Measurements from ENCODE around the gene DOK4.
"Not testable (repeated sequence)": the region's sequence is repeated elsewhere in the genome, so short reads cannot be mapped to it uniquely, and the experiment has no call there.

The DOK4 gene

DNA sequence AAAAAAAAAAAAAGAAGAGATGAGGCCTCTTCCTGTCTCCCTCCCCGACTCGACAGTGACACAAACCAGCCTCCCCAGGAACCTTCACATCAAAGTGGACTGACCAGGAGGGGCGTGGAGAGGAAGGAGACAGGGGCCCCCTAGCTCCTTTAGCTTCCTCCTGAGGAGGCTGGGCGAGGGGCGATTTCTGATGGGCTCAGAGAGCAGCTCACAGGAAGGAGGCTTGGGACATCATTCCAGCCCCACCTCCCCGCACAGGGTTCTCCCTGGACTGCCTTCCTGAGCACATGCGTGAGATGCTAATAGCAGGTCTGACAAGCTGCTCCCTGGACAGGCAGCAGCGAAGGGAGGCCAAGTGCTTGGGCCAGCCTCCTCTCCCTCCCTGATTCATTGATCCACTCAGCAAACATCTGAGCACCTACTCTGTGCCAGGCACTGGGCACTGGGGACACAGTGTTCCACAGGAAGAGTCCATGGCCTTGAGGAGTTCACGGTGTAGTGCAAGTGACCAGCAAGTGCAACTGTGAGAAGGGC, 14.4 kb upstream of the DOK4 start:
- DNase-seq, result peak; percentile 21

DNA sequence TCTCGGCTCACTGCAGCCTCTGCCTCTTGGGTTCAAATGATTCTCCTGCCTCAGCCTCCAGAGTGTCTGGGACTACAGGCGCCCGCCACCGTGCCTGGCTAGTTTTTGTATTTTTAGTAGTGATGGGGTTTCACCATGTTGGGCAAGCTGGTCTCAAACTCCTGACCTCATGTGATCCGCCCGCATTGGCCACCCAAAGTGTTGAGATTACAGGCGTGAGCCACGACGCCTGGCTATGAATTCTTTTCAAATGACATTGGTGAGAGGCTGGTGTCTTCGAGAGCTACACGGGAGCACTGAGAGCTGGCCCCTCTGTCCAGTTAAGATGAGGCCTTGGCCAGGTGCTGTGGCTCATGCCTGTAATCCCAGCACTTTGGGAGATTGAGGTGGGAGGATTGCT, 13.6 kb upstream of the DOK4 start:
- not testable (repeated sequence) for DNase-seq

DNA sequence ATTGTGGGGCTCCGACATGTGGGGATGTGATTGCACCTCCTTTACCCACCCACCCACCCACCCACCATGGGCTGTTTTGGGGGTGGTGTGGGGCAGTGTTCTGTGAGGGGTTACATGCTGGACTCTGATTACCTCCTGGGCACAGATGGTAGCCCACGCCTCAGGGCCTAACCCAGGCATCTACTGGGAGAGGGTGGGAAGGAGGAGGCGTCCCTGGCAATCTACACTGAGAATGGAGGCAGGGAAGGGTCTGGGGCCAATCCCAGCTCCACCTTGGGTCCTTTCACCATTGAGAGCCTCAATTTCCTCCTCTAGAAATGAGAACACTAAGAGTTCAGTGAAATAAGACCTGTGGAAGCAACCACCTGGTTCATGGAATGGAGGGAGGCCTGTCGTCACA, 11.7 kb upstream of the DOK4 start:
- DNase-seq, result no peak

DNA sequence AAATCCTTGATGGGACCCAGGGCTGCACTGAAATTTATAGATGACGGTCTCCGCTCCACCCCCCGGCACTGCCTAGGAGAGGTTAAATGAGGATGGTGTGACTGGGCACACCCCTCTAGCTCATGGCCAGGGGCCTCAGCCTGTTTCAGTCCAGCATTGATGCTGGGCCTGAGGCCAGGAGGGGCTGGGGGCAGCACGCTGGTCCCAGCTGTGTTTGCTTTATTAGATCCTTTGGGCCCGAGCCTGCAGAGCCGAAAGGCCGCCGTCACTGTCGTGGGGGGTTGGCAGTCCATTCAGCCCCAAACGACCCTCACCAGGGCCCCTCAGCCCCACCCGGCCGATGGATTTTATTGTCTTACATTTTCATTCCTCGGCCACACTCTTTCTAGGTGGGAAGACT, 10.8 kb upstream of the DOK4 start:
- no peak for DNase-seq

DNA sequence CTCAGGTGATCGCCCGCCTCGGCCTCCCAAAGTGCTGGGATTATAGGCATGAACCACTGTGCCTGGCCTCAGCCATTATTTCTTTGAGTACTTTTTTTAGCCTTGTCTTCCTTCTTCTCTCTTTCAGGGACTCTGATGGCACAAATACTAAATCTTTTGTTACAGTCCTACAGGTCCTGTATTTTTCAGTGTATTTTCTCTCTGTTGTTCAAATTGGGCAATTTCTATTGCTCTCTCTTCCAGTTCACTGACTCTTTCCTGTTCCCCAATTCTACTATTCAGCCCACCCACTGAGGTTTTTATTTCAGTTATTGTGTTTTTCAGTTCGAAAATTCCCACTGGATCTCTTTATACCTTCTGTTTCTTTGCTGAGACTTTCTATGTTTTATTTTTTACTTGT, 7.5 kb upstream of the DOK4 start:
- DNase-seq, result no peak

DNA sequence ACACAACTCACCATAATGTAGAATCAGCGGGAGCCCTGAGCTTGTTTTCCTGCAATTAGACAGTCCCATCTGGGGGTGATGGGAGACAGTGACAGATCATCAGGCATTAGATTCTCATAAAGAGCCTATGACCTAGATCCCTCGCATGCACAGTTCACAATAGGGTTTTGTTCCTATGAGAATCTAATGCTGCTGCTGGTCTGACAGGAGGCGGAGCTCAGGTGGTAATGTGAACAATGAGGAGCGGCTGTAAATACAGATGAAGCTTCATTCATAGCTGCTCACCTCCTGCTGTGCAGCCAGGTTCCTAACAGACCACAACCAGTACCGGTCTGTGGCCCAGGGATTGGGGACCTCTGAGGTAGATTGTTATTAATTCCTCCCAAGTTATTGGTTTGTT, 2.9 kb upstream of the DOK4 start:
- DNase-seq, result no peak

DNA sequence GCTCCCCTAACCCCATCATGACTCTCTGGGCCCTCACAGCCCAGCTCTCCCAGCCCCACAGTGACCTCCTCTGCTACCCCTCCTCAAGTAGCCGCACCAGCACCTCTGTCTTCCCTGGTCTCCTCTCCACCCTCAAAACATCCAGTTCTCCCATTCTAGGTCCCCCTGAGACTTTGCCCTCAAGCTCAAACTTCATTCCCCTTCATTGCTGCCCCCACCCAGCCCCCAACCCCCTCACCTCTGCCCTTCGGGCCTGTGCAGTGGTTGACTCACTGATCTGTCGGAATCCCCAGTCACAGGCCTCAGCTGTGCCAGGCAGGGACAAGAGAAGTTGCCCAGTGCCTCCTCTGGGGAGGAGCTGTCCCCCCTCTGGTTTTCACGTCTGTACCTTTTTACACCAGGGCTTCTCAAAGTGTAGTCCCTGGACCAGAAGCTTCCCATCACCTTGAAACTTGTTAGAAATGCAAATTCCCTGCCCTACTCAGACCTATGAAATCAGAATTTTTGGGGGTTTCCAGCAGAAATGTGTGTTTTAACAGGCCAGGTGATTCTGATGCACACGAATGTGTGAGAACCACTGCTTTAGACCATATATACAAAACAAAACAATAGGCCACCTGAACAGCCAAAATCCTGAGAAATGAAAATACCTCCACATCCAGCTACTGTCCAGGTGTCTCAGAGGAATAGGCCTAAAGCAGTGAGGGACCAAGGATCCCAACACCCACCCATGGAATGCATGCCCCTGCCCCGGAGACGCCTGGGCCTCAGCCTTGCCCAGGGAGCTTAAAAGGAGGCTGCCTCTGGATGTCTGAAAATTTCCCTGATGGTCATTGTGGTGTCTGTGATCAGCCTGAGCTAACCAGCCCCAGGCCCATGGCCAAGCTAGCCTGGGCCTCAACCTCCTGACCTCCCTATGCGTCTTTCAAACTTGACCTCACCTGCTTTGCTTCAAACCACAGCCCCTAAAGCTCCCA, 853 bp upstream of the DOK4 start:
- DNase-seq, result no peak

DNA sequence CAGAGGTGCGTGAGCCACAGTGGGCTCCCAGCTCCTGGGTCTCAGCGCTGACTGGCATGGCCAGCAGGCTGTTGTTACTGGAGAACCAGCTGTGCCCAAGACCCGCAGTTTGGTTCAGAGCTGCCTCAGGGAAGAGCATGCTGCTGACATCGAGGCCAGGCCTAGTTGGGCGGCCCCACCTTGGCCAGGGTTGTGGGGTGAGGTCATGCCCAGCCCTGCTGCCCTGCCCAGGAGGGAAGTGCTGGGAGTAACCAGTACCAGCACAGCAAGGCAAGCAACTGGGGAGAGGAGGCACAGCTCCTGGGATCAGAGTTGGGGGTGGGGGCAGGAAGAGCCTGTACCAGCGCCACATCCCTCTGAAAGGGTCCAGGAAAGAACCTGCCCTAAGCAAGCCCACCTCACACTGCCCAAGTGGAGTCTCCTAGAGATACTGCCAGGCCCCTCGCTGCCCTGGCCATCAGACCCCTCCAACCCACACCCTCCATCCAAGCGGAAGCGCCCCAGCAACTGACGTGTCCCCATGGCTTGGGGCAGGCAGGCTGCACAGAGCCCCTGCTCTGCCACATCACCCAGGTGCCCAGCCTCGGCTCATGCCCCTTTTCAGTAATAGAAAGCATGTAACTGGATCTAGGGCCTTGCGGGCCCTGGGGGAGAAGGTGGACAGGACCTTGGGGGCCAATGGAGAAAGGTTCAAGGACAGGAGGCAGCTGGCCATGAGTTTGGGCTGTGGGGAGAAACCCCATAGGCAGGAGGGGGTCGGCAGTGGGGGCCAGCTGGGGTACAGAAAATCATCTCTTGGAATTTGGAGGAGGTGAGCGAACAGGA, 990 bp downstream of the DOK4 start:
- no peak for DNase-seq

DNA sequence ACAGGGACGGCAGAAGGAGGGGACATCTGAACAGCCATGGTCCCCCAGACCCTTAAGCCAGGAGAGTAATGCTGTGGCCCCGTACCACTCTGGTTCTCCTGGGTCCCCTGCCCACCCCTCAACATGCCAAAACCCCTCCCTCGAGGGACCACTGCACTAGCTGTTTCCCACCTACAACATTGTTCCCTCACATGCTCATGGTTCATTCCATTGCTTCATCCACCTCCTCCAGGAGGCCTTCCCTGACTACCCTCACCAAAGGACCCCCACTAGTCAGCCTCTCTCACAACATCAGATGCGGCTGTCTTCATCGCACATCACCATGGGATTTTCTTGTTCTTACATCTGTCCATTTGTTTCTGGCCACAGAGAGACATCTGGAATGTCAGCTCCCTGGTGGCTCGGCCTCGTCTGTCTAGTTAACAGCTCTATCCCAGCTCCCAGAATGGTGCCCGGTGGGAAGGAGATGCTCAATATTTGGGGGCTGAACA, 1.7 kb downstream of the DOK4 start:
- DNase-seq, result no peak

DNA sequence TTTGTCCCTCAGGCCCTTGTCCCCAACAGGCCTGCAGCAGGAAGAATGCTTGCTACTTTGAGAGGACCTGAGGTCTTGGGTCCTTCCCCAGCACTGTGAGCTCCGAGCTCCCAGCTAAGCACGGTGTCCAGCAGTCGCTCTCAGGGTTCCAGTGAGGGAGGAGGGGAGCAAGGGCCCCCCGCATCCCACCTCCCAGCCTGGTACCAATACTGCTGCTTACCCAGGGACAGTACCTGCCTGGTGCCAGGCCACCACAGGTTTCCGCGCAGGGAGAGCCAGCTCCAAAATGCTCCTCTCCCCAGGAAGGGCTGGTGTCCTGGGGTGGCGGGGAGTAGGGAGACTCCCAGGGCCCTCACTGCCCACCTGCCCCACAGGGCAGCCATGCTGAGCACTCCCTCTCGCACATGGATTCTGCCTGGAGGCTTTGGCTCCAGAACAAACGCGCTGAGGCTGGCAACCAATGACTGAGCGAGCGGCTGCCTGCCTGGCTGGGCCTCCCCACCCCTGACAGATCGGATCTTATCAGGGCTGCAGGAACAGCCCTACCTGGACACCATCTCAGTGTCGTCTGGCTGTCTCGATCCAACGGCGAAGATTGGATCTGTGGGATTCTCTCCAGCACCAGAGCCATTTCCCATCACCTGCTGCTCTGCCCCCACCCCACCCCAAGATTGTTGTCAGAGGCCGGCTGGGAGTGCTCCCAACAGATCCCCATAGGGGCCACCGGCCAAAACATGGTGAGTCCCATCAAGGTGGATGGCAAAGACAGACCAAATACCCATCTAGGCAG, 2.4 kb downstream of the DOK4 start:
- DNase-seq, result no peak

DNA sequence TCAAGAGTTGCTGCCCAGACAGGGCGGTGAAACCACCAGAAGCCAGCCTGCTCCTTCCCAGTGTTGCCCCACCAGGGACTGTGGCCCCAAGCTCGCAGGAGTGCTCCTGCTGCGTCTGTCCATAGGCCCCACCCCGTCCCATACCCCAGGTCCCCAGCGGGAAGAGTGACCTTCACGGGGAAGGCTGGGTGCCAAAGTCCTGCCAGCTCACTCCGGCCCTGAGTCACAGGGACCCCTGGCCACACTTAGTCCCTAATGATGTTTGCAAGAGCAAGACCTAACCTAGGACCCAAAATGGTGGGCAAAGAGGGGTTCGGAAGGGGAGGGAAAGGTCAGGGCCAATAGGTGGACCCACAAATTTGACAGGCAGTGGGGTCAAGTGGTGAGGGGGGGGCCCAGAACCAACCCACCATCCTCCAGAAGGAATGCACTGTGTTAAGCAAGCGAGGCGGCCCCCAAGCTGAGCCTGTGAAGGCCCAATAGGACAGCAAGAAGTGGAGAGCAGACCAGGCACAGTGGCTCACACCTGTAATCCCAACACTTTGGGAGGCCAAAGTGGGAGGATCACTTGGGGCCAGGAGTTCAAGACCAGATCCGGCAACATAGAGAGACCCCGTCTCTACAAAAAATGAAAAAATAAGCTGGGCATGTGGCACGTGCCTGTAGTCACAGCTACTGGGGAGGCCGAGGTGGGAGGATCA, 3.3 kb downstream of the DOK4 start:
- DNase-seq, result no peak

DNA sequence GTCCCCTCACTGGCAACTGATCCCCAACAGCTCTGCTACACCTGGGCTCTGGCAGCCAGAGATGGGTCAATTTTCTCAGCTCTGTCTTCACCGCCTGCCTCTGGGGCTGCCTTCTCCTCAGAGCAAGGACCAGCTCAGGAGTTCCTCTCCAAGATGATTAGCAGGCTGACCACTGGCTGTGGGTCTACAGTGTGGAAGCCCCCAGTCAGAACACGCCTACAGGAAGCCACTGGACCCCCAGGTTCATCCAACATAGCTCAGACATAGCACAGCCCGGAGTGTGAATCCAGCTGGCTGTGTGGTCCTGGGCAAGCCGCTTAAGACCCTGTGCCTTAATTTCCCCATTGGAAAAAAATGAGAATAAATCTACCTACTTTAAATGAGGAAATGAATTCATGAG, 4.9 kb downstream of the DOK4 start:
- no peak for DNase-seq

DNA sequence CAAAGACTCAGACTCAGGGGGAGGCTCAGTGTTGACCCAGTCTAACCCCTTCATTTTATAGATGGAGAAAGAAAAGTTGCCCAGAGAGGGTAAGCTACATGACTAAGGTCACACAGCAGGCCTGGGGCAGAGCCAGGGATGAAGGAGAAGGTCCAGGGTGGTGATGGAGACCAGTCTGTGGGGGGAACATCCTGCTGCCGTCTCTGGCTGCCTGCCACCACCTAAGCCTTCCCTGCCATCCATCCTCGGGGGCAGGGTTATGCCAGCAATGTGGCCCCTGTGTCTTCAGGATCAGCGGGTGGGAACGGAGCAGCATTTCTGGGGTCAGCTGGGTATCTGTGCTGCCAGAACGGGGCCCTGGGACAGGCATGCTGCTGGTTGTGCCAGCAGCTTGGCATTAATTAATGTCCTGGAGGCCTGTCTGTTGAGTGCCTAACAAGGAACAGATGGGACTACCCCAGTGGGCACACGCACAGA, 5.5 kb downstream of the DOK4 start:
- DNase-seq, result no peak

DNA sequence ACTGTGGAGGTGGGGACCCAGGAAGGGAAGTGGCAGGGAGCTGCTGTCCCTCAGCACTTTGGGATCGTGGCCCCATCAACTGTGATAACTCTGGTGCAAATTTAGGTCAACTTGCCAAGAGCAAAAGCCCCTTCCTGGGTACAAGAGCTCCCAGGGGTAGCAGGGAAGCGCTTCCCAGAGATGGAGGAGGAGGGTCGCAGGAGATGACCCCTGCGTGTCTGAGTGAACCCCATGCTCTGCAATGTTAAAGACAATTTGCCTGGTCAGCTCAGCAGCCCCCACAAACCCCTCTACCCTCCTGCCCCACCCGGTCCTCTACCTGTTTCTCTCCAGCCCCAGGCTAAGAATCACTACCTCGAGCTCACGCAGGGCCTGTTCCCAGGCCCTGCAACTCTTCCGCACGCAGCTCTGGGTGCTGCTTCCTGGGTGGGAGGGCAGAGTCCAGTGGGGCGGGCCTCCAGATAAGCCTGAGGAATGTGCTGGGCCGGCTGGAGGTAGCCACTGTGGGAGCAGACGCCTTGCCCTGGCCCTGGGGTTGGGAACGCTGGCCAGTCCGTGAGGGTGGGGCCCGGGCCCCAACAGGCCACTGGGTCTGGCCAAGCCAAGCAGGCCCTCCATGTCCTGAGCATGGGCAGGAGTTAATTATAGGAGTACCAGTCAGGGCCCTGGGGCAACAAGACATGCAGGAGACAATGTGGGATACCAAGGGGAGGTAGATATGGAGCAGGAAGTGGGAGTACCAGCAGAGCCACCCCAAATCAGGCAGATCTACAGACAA, 6.1 kb downstream of the DOK4 start:
- DNase-seq, result no peak

DNA sequence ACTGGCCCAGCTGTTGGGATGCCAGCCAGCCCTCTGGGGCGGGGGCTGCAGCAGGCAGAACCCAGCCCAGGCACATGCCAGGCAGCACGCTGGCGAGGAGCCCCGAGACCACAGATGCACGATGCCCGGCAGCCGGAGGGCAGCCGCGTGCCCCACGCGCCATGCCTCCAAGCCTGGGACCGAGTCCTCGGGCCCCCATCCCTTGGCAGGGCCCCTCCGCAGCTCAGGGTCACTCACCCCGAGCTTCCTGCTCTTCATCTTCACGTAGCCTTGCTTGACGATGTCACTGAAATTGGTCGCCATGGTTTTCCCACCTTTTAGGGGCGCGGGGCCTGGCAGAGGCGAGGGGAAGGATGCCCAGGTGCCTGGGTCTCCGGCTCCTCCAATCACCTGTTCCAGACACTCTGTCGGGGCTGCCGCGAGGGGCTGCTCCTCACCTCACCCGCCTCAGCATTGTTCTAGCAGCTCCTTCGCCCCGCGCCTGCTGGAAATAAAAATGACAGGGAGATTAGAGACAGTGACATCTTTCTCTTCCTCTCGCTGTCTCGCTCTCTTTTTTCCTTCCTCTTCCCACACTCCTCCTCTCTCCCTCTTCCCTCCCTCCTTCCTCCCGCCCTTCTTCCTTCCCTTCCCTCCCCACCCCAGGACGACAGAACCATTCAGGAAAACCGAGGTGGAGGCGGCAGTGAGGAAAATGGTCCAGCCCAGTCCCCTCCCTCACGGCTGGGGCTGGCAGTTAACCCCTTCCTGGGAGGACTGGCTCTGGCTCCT, 6.9 kb downstream of the DOK4 start:
- no peak for DNase-seq

DNA sequence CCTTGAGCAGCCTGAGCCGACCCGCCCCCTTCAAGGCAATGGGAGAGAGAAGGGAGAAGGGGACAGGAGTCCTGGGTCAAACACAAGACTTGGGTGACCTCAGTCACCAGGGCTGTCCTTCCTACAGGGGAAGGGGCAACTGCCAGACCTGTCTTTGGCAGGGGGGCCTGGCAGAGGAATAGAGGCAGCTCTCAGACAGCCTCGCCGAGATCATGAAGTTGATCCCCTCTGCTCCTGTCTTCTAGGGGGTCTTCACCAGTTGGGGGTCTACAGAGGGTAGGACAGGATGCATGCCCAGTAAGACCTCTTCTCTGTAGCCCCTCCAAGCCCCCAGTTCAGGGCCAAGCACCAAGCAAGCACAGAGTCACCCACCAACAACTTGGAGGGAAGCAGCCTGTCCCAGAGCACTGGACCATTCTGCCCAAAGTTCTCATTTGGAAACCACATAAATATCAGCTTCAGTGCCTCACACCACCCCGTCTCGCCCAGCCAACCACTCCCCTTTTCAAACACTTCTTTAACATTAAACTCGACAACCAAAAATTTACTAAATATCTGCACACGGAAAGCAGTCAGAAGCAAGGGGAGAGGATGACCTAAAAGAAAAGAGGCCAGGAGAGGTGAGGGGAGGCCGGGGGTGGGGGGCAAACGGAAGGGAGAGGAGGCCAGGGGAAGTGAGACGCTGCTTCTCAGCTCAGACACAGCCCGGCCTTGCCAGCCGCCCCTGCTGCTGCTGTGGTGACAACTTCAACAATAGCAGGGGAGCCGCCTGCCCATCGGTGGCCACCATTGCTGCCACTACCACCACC, 7.7 kb downstream of the DOK4 start:
- no peak for DNase-seq

DNA sequence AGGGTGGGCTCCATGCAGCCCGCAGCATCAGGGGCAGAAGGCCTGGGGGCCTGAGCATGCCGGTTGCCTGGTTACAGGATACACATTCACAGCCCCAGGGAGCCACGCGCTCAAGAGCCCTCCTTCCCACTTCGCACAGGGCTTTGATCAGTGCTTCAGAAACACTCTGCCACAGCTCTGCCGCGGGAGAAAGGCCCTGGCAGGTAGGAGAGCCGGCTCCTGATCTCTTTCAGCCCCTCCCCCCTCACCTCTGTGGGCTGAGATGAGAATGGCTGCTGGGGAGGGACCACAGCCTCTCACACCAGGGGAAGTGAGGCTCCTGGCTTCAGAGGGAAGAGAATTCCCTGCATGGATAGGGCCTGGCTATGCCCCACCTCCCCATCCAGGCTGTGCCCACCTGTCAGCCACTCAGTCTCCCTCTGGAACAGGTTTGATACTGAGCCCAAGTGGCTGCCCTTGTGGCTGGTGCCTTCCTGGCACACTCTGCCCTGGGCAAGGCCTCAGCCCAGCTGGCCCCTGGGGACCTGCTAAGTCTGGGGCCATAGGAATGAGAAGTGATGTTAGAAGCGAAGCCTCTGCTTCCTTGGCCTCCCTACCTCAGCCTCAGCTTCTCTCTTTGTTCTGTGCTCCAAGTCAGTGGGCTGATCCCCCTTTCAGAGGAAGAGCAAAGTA, 8.6 kb downstream of the DOK4 start:
- no peak for DNase-seq

DNA sequence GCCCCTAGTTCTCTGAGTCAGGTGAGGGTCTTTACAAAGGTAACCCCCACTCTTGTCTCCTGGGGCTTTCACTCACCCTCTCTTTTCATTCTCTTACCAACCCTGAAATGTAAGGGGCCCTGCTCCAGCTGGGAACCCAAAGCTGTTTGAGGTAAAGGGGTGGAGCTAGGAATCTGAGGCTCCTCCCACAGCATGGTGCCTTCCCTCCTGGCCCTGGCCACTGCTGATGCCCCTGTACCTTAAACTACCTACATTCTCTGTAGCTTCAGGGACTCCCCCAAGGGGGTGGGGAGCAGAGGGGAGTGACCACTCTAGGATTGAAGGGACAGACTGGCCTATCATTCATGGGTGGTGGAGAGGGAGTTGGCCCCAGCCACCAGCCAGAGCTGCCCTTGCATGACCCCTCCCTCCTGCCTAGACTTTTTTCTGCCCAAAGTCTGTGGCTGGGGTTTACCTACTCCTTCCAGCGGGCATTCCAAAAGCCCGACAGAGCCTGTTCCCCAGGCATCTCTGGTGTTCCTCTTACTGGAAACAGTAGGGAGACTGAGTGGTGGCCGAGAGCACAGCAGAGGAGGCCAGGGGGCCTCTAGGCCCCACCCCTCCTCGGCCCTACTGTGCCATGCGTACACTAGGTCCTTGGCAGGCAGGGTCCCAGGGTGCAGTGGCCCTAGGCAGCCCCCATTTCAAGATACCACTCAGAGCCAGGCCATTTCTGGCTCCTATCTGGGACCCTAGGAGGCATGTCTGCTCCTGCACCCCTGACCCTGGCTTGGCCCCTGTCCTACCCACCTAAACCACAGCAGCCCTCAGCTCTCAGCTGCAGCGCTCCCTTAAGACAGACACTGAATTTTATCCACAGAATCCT, 9.5 kb downstream of the DOK4 start:
- DNase-seq, result peak; percentile 36
